Measurements from ENCODE around the gene MPHOSPH6.
A peak's percentile ranks its signal among the peaks of the same experiment; 100 is the strongest.
"Not testable (repeated sequence)": the region's sequence is repeated elsewhere in the genome, so short reads cannot be mapped to it uniquely, and the experiment has no call there.

MPHOSPH6 gene, protein sequence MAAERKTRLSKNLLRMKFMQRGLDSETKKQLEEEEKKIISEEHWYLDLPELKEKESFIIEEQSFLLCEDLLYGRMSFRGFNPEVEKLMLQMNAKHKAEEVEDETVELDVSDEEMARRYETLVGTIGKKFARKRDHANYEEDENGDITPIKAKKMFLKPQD

DNA sequence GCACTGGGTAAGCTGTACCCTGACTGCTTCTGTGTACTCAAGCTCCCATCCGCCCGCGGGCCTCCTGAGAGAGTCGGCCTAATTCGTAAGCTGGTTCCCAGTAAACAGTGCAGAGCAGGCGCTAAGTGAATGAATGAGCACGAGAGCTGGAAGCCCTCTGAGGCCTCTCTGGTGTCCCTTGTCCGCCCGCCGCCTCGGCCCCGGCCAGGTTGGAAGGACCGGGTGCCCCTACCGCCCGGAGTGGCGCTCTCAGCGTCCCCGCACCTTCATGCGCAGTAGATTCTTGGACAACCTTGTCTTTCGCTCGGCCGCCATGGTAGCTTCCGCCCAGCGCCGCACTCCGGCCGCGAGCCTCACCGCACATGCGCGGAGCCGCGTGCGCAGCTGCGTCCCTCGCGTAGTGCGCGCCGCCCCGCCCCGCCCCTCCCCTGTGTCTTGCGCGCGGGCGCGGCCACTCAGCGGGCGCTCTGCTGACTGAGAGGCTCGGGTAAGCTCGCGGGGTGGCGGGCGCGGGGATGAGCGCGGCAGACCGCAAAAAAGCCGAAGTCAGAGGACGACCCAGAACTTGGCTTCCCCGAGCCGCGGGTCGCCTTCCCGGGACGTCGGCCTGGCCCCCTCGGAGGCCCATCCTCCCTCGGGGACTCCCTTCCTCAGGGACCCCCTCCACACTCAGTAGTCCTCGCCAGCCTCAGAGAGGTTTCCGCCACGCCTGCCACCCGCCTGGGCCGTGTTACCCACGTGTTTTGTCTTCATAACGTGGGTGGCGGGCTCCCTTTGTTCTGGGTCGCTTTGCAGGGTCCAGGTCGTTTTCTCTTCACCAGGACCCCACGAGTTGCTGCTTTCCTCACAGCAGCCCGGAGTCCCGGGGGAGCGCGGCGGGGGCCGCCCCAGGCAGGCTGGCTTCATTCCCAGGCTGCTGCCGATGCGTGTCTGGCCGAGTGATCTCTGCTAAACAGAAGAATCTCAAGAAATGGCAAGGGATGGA, at the start of gene MPHOSPH6:
MPHOSPH6 (minus strand) TSS at position 364 of the 985 bp plus-strand sequence; CDS start at position 315, 49 bp downstream.
- DNase-seq (ENCODE audit: low read depth): peak; percentile 44

DNA sequence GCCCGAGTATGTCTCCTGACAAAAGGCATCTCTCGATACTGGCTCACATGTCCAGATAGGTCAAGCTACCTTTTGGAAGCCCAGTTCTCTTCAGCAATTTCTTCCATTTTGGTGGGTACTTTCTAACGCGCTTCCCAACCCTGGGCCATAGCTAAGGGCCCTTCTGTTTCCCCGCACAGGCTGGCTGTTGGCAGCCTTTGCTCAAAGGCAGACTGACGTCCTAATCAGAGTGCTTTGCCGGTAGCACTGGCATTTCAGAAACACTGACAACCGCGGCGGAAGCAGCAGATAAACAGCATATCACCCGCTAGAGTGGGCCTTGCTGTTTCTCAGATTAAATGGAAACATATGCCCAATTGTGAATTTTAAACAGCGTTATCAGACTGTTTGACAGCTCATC, 49.3 kb upstream of the MPHOSPH6 start:
- TF ChIP-seq, protein P1, sequence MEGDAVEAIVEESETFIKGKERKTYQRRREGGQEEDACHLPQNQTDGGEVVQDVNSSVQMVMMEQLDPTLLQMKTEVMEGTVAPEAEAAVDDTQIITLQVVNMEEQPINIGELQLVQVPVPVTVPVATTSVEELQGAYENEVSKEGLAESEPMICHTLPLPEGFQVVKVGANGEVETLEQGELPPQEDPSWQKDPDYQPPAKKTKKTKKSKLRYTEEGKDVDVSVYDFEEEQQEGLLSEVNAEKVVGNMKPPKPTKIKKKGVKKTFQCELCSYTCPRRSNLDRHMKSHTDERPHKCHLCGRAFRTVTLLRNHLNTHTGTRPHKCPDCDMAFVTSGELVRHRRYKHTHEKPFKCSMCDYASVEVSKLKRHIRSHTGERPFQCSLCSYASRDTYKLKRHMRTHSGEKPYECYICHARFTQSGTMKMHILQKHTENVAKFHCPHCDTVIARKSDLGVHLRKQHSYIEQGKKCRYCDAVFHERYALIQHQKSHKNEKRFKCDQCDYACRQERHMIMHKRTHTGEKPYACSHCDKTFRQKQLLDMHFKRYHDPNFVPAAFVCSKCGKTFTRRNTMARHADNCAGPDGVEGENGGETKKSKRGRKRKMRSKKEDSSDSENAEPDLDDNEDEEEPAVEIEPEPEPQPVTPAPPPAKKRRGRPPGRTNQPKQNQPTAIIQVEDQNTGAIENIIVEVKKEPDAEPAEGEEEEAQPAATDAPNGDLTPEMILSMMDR (IDR thresholded peaks at IDR 0.05; ENCODE audit: low read depth, low read length, missing control alignments): no peak
- no peak for DNase-seq (ENCODE audit: low read depth)
- H3K4me3 ChIP-seq (ENCODE audit: low read depth, low read length): no peak overlapping the region

More for the DNA sequence above, at the start of gene MPHOSPH6:
- TF ChIP-seq, protein P1 (IDR thresholded peaks at IDR 0.05; ENCODE audit: low read depth, low read length, missing control alignments): no peak
- H3K4me3 ChIP-seq (ENCODE audit: low read depth, low read length): peak within 1 kb of the TSS; percentile 88

DNA sequence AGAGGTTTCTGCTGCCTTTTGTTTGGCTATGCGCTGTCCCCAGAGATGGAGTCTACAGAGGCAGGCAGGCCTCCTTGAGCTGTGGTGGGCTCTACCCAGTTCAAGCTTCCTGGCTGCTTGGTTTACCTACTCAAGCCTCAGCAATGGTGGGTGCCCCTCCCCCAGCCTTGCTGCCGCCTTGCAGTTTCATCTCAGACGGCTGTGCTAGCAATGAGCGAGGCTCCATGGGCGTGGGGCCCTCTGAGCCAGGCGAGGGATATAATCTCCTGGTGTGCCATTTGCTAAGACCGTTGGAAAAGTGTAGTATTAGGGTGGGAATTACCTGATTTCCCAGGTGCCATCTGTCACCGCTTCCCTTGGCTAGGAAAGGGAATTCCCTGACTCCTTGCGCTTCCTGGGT, 39.3 kb upstream of the MPHOSPH6 start:
- DNase-seq (ENCODE audit: low read depth); H3K4me3 ChIP-seq (ENCODE audit: low read depth, low read length): not testable (repeated sequence)

DNA sequence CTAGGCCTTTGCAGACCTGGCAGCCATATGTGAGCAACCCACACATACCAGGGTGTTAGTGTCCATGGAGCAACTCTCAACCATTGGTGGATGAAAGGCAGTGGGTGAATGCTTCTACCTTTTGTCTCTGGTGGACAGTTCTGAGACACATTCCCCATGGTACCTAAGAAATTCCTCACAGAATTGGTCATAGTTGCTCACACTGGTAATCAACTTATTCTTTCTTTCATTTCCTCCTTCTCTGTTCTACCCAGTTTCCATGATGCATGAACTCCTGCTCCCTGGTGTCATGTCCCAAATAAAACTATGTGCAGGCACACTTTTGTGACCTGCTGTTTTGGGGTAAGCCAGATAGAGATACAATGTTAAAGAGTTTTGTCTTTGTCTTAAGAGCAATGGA, 33.2 kb upstream of the MPHOSPH6 start:
- no peak overlapping the region for H3K4me3 ChIP-seq (ENCODE audit: low read depth, low read length)
- DNase-seq (ENCODE audit: low read depth): no peak
- TF ChIP-seq, protein P1 (IDR thresholded peaks at IDR 0.05; ENCODE audit: low read depth, low read length, missing control alignments): no peak

DNA sequence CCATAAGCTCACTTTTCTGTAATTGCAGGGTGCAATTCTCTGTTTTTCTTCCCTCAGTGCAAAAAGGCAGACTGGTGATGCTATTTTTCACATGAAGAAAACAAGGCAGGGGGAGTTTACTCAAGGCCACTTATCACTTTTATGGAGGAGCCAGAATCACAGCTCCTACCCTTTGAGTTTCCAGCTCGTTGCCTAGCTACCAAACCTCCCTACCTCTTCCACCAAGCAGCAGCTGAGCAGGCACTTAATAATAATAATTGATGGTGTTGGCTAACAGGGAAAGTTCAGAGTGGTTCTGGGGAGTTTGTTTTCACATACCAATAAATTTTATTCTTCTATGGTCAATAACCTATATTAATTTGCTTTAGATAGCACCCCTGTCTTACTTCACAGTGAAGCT, 31.9 kb upstream of the MPHOSPH6 start:
- DNase-seq (ENCODE audit: low read depth): no peak
- TF ChIP-seq, protein P1 (IDR thresholded peaks at IDR 0.05; ENCODE audit: low read depth, low read length, missing control alignments): no peak
- H3K4me3 ChIP-seq (ENCODE audit: low read depth, low read length): no peak overlapping the region

DNA sequence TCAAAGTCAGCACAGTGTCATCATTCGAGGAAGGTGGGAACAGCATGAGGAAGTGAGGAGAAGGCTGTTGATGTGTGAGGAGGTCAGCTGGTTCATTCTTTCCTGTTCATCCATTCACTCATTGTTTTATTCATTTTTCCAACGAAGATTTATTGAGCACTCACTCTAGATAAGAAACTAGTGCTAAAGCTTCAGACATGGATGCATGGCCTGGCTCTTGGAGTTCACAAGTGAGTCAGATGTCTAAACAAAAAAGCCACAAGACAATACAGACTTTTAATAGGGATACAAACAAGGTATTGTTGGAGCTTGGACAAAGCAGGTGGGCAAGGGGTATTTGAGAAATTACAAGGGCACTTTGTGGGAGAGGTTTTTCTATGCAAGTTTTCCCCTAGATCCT, 31.3 kb upstream of the MPHOSPH6 start:
- TF ChIP-seq, protein P1 (IDR thresholded peaks at IDR 0.05; ENCODE audit: low read depth, low read length, missing control alignments): no peak

DNA sequence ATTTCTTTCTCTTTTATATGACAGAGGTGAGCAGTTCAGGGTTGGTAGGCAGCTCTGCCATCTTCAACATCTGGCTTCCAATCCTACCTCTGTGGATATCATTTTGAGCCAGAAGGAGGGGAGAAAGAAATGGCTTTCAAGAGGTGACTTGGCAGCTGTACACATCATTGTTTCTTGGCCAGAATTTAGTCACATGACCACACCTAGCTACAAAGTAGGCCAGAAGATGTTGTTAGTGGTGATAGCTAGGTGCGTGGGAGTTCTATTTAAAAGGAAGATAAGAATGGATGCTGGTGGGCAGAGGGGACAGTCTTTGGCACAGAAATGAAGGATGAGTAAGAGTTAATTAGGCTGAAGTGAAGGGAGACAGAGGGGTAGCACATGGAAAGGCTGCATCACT, 29.2 kb upstream of the MPHOSPH6 start:
- DNase-seq (ENCODE audit: low read depth): no peak
- H3K4me3 ChIP-seq (ENCODE audit: low read depth, low read length): no peak overlapping the region
- TF ChIP-seq, protein P1 (IDR thresholded peaks at IDR 0.05; ENCODE audit: low read depth, low read length, missing control alignments): no peak

More for the DNA sequence above, 31.3 kb upstream of the MPHOSPH6 start:
- no peak for DNase-seq (ENCODE audit: low read depth)
- no peak overlapping the region for H3K4me3 ChIP-seq (ENCODE audit: low read depth, low read length)
